NB4 (cell line): ENCODE data around the gene STK32C.

Experiments
- CTCF ChIP-seq: IDR thresholded peaks from one replicate; pipeline ENCODE4 v1.5.1; 2012; ENCODE audit warnings: low read depth, low read length
- MAX ChIP-seq: IDR thresholded peaks from 2 replicates; pipeline ENCODE4 v1.6.1; 2011; ENCODE audit warnings: low read depth, low read length
- MYC ChIP-seq: IDR thresholded peaks from 2 replicates; pipeline ENCODE4 v1.6.1; 2011; ENCODE audit warnings: low read depth, low read length
- POLR2A ChIP-seq: IDR thresholded peaks from 2 replicates; pipeline ENCODE4 v1.6.1; 2011; ENCODE audit warnings: mild to moderate bottlenecking; ENCODE audit not compliant: insufficient read length; ENCODE audit errors: extremely low read depth

- TF ChIP-seq POLR2A = no peak
- TF ChIP-seq CTCF = no peak
- TF ChIP-seq MAX = no peak
- TF ChIP-seq MYC = no peak
Measured at GRCh38 chr10:132264966-132265889, 42.5 kb downstream of the STK32C start.
